Stimulated activated naive B cell treated with anti-CD40 and anti-IgM and Interleukin-4, amounts not matched to agents 10 μg/mL and 1 μg/mL and 100 μg/mL, for 72 hours (primary cell): ENCODE measurements around the gene RFC3.
A peak's percentile ranks its signal among the peaks of the same experiment; 100 is the strongest.
"Not testable (repeated sequence)": the region's sequence is repeated elsewhere in the genome, so short reads cannot be mapped to it uniquely, and the experiment has no call there.

Source experiments
- ATAC-seq, 2 donors: fragments of 150-1000 bp; cut with Tn5 transposase; replicated peaks; 2 replicates each; pipeline ENCODE4 v1.10.0; 2021; ENCODE audit warnings: moderate library complexity in 1 of 2
- DNase-seq: peaks from one replicate; pipeline ENCODE4 v3.0.0; 2021
- H3K27ac Mint-ChIP-seq: one replicate; pipeline ENCODE4 v1.8.0; 2022; ENCODE audit warnings: mild to moderate bottlenecking, mixed read lengths
- H3K27me3 Mint-ChIP-seq, 2 donors: one replicate each; pipeline ENCODE4 v1.8.0; 2022; ENCODE audit warnings: mixed read lengths in 2 of 2
- H3K36me3 Mint-ChIP-seq, 2 donors: one replicate each; pipeline ENCODE4 v1.8.0; 2022; ENCODE audit warnings: mixed read lengths in 2 of 2, mild to moderate bottlenecking in 1 of 2
- H3K4me1 Mint-ChIP-seq, 2 donors: one replicate each; pipeline ENCODE4 v1.8.0; 2022; ENCODE audit warnings: mixed read lengths in 2 of 2, mild to moderate bottlenecking in 1 of 2
- H3K4me3 Mint-ChIP-seq, 2 donors: one replicate each; pipeline ENCODE4 v1.8.0; 2022; ENCODE audit warnings: mild to moderate bottlenecking in 2 of 2, mixed read lengths in 2 of 2, moderate library complexity in 1 of 2
- H3K9me3 Mint-ChIP-seq, 2 donors: one replicate each; pipeline ENCODE4 v1.8.0; 2022; ENCODE audit warnings: mixed read lengths in 2 of 2, mild to moderate bottlenecking in 1 of 2

The RFC3 gene, protein sequence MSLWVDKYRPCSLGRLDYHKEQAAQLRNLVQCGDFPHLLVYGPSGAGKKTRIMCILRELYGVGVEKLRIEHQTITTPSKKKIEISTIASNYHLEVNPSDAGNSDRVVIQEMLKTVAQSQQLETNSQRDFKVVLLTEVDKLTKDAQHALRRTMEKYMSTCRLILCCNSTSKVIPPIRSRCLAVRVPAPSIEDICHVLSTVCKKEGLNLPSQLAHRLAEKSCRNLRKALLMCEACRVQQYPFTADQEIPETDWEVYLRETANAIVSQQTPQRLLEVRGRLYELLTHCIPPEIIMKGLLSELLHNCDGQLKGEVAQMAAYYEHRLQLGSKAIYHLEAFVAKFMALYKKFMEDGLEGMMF

DNA sequence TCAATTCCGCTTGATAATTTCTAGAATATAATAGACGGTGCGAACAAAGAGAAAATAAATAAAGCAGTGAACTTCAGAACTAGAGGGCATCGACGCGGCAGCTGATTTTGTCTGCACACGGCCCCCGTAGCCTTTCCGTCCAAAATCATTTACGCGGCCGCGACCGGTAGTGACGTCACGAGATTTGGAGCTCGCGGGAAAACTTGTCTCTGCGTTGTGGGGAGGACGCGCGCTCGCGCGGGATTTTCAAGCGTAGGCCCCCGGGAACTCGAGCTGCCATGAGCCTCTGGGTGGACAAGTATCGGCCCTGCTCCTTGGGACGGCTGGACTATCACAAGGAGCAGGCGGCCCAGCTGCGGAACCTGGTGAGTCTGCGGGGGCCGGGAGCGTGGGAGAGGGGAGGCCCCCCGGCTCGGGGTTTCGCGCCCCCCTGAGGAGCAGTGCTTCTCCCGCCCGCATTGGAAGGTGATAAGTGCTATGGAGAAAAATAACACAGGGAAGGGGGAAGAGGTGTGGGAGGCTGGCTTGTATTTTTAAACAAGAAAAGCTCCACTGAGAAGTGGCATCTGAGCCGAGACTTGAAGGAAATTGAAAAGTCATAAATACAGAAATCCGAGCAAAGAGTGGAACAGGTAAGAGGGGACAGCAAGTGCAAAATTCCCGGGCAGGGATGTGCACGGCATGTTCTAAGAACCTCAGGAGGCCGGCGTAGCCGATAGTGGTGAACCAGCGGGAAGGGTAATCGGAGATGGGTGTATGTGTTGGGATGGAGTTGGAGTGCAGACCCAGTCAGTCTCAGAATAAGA lies at the start of gene RFC3:
Gene RFC3 (plus strand): TSS at position 249 of the 806 bp plus-strand sequence. CDS start 30 bp downstream, at position 279.
- no peaks in the 10 kb centered on the region for H3K27me3 Mint-ChIP-seq
- peaks cover 16 to 27% of the 10 kb centered on the region in 2 donors for H3K36me3 Mint-ChIP-seq
- H3K4me3 Mint-ChIP-seq = peak within 1 kb of the TSS; percentile 97 to 98
- ATAC-seq = peak; percentile 99
- peak; percentile 90 for DNase-seq
- H3K9me3 Mint-ChIP-seq = no peaks in the 10 kb centered on the region
- peaks cover 7 to 13% of the 10 kb centered on the region in 2 donors for H3K4me1 Mint-ChIP-seq
- H3K27ac Mint-ChIP-seq = peak within 1 kb of the TSS; percentile 98

DNA sequence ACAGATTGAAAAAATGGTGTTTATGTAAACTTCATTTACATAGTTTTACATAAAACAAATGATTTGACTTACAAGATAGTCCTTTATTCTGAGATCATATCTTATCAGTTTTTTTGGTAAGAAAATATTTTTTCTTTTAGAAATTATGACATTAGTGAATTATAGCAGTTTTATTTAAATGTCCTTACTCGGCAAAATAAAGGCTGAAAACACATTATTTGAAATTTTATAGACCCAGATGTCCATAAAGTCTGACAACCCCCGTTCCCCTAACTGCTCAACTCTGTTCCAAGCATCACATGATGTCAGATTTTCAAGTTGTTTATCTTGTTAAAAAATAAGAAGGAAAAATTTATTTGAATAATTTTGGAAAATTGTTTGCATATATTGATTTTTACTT lies 46.7 kb upstream of the RFC3 start:
- Mint-ChIP-seq H3K4me3 (no peak overlapping the region), H3K27me3 (no peaks in the 10 kb centered on the region), H3K36me3 (no peaks in the 10 kb centered on the region), H3K9me3 (no peaks in the 10 kb centered on the region), H3K27ac (no peak overlapping the region), H3K4me1 (no peaks in the 10 kb centered on the region)
- ATAC-seq = no peak
- DNase-seq = no peak

DNA sequence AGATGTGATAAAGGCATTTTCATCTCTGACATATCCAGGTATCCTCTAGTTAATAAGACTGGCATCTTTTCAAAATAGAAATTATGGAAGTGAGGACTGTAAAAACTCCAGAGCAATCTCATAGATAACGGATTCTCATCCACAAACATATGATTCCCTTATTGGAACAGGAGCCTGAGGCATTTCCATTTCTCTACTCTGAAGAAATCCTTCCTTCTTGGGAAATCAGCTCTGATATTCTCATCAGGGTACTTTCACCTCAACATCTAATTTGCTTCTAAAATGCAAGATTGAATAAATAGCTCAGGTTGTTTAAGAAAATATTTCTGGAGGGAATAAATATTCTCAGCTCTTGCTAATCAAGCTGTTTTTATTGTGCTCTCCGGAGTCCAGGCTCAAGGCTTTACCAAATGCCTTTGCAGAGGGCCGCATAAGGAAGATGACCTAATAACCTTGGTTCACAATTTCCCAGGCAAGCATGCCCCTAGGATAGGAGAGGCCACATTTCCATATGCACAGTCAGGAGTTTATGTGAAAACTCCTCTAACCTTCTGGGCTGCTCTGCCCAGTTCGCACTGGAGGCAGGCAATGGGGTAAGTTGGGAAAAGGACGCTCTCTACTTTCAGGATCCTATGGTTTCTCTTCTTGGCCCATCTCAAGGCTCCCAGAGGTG lies 44.0 kb upstream of the RFC3 start:
- DNase-seq (no peak), ATAC-seq (no peak)
- no peak overlapping the region for H3K4me3 Mint-ChIP-seq
- no peaks in the 10 kb centered on the region for H3K4me1 Mint-ChIP-seq
- peaks cover 4 to 5% of the 10 kb centered on the region in 2 donors for H3K27me3 Mint-ChIP-seq
- no peaks in the 10 kb centered on the region for H3K36me3 Mint-ChIP-seq
- no peaks in the 10 kb centered on the region for H3K9me3 Mint-ChIP-seq
- H3K27ac Mint-ChIP-seq = no peak overlapping the region

DNA sequence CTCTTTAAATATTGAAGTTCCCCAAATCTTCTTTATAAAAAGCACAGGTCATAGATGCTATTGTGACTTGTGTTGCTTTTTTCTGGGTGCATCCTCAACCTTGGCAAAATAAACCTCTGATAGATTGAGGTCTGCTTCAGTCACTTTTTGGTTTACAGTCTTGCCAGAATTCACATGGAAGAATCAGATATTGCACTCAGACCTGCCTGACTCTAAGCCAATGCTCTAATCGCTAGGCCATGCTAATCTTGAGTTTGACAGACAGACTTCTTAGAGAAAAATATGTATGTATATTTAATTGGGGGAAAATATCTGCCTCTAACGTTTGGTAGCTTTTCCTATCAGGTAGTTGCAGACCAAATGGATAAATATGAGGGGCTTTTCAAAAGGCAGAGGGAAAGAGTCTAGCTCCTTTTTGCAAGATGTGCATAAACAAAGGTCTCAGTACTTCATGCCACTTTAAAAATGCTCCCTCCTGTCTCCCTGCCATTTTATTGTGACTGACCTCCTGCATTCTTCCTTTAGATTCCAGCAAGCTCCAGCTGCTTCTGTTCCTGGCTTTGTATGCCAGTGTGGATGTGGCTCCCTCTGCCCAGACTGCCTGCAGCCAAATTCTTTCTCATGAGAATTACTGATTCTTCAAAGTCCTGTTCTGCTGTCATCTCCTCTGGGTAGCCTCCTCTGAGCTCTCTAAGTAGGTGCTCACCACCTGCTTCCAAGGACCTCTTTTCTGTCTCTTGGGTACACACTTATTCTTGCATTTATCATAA lies 42.4 kb upstream of the RFC3 start:
- Mint-ChIP-seq H3K27me3 (peaks cover 8 to 11% of the 10 kb centered on the region in 2 donors), H3K9me3 (peaks cover 1% of the 10 kb centered on the region in 2 donors), H3K27ac (no peak overlapping the region), H3K4me1 (no peaks in the 10 kb centered on the region), H3K36me3 (peaks cover 0 to 1% of the 10 kb centered on the region in 2 donors), H3K4me3 (no peak overlapping the region)
- no peak for ATAC-seq
- no peak for DNase-seq

DNA sequence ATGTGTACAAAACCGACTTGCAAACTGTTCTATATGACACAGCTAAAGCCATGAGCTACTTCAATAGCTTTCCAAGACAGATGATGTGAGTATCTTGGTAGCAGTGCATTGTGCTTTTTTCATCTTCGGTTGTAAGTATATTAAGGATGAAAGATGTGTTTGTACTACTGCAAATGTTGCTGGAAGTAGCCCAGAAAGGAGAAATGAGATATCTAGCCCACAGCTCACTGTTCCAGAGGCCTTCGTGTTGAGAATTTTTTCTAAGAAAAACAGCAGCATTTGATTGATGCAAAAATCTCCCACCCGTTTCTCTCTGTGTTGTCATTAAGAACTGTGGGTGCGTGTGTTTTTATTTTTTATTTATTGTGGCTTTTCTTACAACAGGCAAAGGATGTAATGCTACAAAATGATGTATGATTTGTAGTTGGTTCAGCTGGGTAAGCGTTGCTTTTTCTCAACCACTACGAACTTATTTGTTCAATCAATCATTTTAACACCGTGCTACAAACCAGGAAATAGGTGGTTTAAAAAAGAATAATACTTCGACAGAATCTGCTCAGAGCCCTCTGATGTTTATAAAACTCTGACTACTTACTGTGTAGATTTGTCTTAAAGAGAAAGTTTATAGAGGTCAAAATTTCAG lies 41.6 kb upstream of the RFC3 start:
- Mint-ChIP-seq H3K4me3 (no peak overlapping the region), H3K4me1 (no peaks in the 10 kb centered on the region), H3K36me3 (peaks cover 0 to 4% of the 10 kb centered on the region in 2 donors), H3K9me3 (peaks cover 4 to 6% of the 10 kb centered on the region in 2 donors), H3K27ac (no peak overlapping the region), H3K27me3 (peaks cover 11% of the 10 kb centered on the region in 2 donors)
- DNase-seq (no peak), ATAC-seq (no peak)

DNA sequence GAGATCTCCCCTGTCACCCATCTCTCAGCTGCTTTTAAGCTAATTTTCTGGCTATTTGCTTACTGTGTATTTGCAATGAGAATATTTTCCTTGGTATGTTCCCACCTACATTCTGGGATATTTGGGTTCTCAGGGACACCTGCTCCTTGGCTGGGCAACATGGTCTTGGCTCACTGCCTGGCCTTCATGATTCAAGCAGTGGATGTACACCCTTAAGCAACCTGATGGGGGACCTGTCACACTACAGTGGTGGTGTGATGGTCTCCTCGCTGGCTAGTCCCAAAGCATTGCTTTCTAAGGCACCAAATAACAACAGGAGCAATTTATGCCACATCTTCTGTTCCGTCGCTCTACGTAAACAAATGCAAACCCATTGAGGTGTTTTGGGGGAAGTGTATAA lies 35.3 kb upstream of the RFC3 start:
- ATAC-seq (no peak), DNase-seq (no peak)
- Mint-ChIP-seq H3K4me1 (peaks cover 0 to 5% of the 10 kb centered on the region in 2 donors), H3K4me3 (no peak overlapping the region), H3K9me3 (peaks cover 7 to 9% of the 10 kb centered on the region in 2 donors), H3K27me3 (peaks cover 11% of the 10 kb centered on the region in 2 donors), H3K36me3 (peaks cover 0 to 4% of the 10 kb centered on the region in 2 donors), H3K27ac (no peak overlapping the region)

DNA sequence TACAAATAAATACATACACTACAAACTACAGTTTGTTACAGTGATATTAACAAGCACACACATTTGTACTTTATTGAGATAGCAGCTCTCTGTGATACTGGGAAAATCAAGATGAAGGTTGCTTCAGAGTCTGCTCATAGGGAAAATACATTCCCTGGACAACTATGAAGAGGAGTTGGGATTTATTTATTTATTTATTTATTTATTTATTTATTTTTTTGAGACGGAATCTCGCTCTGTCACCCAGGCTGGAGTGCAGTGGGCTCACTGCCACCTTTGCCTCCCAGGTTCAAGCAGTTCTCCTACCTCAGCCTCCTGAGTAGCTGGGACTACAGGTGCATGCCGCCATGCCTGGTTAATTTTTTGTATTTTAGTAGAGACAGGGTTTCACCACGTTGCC lies 34.7 kb upstream of the RFC3 start:
- H3K27me3 Mint-ChIP-seq = peaks cover 11% of the 10 kb centered on the region in 2 donors
- not testable (repeated sequence) for H3K9me3 Mint-ChIP-seq, H3K4me3 Mint-ChIP-seq, H3K27ac Mint-ChIP-seq, DNase-seq, ATAC-seq, H3K4me1 Mint-ChIP-seq, H3K36me3 Mint-ChIP-seq

DNA sequence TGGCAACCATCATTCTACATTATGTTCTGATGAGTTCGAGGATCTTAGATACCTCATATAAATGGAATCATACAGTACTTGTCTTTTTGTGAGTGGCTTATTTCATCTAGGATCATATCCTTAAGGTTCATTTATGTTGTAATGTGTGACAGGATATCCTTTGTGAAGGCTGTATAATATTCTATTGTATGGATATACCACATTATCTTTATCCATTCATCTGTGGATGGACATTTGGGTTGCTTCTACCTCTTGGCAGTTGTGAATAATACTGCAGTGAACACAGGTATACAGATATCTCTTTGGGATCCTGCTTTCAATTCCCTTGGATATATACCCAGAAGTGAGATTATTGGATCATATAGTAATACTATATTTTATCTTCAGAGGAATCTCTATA lies 33.2 kb upstream of the RFC3 start:
- peaks cover 7 to 9% of the 10 kb centered on the region in 2 donors for H3K9me3 Mint-ChIP-seq
- DNase-seq = no peak
- H3K36me3 Mint-ChIP-seq = peaks cover 0 to 4% of the 10 kb centered on the region in 2 donors
- H3K4me3 Mint-ChIP-seq = no peak overlapping the region
- no peak for ATAC-seq
- no peak overlapping the region for H3K27ac Mint-ChIP-seq
- H3K4me1 Mint-ChIP-seq = peaks cover 0 to 5% of the 10 kb centered on the region in 2 donors
- H3K27me3 Mint-ChIP-seq = peaks cover 0 to 6% of the 10 kb centered on the region in 2 donors

DNA sequence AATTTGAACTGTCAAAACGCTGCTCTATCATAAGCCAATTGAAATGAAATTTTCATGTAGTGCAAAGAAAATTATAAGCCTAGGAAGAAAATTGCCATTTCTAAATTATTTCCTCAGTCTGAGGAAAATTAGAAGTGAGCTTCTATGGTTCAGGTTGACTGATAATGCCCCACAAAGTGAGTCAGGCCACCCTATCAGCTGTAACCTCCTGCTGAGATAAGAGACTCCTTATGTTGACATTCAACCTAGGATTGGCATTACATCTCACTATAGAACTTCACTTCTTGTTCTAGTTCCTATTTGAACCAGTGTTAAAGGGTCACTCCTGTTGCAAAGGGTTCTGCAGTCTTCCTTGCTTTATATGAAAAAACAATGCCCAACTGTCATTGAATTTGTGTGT lies 32.6 kb upstream of the RFC3 start:
- Mint-ChIP-seq H3K9me3 (peaks cover 7 to 9% of the 10 kb centered on the region in 2 donors), H3K36me3 (peaks cover 0 to 4% of the 10 kb centered on the region in 2 donors), H3K27ac (no peak overlapping the region), H3K27me3 (peaks cover 0 to 4% of the 10 kb centered on the region in 2 donors), H3K4me3 (no peak overlapping the region), H3K4me1 (peaks cover 0 to 5% of the 10 kb centered on the region in 2 donors)
- ATAC-seq = no peak
- DNase-seq = no peak

DNA sequence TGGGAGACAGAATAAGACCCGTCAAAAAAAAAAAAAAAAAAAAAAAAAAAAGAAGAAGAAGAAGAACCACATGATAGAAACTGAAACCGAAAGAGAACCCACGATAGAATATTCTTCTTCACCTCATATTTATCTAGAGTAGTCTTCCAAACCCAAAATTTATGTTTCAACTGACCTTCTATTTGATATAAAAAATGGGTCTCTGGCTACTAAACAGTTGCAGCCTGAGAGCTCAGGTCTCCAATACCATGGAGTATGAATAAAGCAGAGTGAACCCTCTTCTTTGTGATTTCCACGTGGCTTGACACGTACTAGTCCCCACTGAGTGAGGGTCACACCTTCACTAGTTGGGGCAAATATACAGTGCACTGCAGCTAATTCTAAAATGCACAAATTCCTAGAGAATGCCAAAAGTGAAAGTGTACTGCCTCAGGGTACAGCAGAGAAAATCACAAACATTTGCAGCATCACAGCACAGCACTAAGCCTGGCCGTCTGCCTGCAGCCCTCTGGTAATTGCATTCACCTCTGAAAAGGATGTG lies 30.8 kb upstream of the RFC3 start:
- no peaks in the 10 kb centered on the region for H3K27me3 Mint-ChIP-seq
- H3K36me3 Mint-ChIP-seq = no peaks in the 10 kb centered on the region
- ATAC-seq (peak; percentile 57 to 63), DNase-seq (no peak)
- H3K27ac Mint-ChIP-seq = peak overlapping the region; percentile 25
- peak overlapping the region; percentile 71 to 72 for H3K4me3 Mint-ChIP-seq
- H3K9me3 Mint-ChIP-seq = peaks cover 3 to 8% of the 10 kb centered on the region in 2 donors
- peaks cover 0 to 5% of the 10 kb centered on the region in 2 donors for H3K4me1 Mint-ChIP-seq

DNA sequence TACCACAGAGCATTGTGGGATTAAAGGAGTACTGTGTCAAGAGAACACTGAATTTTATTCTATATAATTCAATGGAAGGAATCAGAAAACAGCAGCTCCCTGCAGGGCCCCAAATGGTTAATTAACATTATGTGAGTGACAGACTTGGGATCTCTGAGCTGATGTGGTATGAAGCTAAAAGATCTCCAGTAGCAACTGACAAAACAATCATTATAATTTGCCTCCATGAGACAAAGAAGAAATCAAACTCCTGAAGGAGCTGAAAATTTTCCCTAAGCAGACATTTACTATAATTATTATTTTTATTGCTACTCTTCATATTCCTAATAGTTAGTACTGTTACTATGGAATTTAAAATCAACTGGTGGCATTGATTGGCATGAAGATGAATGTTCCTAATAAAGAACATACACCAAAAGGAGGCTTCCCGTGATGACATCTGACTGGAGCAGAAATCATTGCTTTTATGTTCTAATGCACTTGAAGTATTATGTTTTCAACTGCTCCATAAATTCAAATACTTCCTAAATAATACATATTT lies 28.8 kb upstream of the RFC3 start:
- Mint-ChIP-seq H3K36me3 (no peaks in the 10 kb centered on the region), H3K4me1 (peaks cover 0 to 5% of the 10 kb centered on the region in 2 donors), H3K27me3 (no peaks in the 10 kb centered on the region), H3K9me3 (peaks cover 9 to 10% of the 10 kb centered on the region in 2 donors), H3K27ac (no peak overlapping the region), H3K4me3 (no peak overlapping the region)
- DNase-seq (no peak), ATAC-seq (no peak)

DNA sequence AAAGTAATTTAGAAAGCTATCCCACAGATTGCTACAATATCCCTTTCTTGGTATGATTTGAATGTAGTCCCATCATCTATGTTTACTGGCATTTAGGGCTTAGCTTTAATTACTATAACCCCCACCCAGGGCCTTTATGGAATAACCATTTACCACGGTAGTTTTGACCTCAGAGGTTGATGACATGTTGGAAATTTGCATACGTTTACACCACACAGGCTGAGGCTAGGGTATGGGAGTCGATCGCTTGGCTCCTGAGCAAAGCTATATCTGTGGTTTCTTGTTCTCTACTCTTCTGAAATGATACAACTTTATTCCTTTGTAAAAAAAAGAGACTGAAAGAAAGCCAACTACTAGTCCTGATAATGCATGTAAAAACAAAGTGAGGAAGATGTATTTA lies 28.2 kb upstream of the RFC3 start:
- Mint-ChIP-seq H3K4me1 (peaks cover 0 to 5% of the 10 kb centered on the region in 2 donors), H3K27ac (no peak overlapping the region), H3K9me3 (peaks cover 6 to 7% of the 10 kb centered on the region in 2 donors), H3K27me3 (no peaks in the 10 kb centered on the region), H3K36me3 (no peaks in the 10 kb centered on the region), H3K4me3 (no peak overlapping the region)
- DNase-seq (no peak), ATAC-seq (no peak)

DNA sequence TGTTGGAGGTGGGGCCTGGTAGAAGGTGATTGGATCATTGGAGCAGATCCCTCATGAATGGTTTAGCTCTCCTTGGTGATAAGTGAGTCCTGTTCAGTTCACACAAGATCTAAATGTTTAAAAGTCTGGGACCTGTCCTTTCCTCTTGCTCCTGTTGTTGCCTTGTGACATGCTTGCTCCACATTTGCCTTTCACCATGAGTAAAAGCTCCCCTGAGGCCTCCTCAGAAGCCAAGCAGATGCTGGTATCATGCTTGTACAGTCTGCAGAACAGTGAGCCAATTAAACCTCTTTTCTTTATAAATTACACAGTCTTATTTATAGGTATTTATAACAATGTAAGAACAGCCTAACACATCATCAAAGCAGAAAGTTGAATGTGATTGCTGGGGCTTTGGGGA lies 24.2 kb upstream of the RFC3 start:
- DNase-seq (no peak), ATAC-seq (no peak)
- peaks cover 0 to 2% of the 10 kb centered on the region in 2 donors for H3K4me1 Mint-ChIP-seq
- H3K4me3 Mint-ChIP-seq = no peak overlapping the region
- no peaks in the 10 kb centered on the region for H3K27me3 Mint-ChIP-seq
- H3K9me3 Mint-ChIP-seq = peaks cover 6 to 7% of the 10 kb centered on the region in 2 donors
- no peaks in the 10 kb centered on the region for H3K36me3 Mint-ChIP-seq
- H3K27ac Mint-ChIP-seq = no peak overlapping the region
